HG02970 (cell line): ENCODE data around the gene CELF2.
A peak's percentile ranks its signal among the peaks of the same experiment; 100 is the strongest.
"Not testable (repeated sequence)": the region's sequence is repeated elsewhere in the genome, so short reads cannot be mapped to it uniquely, and the experiment has no call there.

Experiments used
- ATAC-seq: cut with Tn5 transposase; IDR thresholded peaks from one replicate; pipeline ENCODE4 v1.9.1; 2021; ENCODE audit warnings: mild to moderate bottlenecking, moderate library complexity, moderate number of reproducible peaks; ENCODE audit not compliant: unreplicated experiment, low FRiP score

CELF2 gene

DNA sequence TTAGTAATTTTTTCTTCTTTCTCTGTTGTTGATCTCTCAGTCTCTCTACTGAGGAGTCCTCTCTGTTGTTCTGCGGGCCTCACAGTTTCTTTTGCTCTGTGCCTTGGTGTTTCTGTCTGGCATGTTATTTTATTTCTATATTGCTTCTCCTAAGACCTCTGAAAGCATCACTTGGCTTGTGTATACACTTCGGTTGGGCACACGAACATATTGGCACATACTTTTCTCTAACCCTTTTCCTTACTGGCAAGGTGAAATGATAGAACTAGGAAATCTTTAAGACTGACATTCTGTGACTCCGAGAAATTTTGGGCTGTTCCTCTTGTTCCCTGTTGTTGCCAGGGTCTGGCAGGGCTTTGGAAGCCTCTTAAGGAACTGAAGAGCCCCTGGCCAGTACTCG, 148.9 kb downstream of the CELF2 start:
- no peak for ATAC-seq

DNA sequence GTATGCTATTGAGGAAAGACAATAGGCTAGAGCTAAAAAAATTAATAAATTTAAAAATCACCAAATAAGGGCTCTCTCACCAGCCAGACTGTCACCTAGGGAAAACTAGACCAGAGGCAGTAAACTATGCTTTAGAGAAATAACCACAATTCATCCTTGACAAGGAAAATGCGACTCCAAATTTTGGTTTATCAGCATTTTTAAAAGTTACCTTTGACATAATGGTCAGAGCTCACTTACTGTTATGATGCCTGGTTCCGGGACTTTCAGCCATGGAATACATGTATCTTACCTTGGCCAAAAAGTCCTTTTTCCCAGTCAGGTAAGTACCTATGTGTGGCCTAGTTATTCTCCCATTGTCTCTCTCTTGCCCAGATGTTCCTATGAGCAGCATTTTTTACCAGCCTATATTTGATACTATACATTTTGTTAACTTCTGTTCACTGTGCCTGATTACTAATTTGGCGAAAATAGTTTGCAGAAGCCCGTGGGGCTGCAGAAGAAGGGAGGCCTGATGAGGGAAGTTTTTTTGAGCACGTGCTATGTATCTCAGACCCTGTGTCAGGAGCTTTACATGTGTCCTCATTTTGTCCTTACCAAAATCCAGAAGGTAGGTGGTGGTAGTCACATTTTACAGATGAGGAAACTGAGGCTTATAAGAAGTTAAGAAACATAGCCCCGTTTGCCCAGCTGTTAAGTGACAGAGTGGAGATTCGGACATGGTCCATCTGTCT, 149.7 kb downstream of the CELF2 start:
- ATAC-seq: no peak

DNA sequence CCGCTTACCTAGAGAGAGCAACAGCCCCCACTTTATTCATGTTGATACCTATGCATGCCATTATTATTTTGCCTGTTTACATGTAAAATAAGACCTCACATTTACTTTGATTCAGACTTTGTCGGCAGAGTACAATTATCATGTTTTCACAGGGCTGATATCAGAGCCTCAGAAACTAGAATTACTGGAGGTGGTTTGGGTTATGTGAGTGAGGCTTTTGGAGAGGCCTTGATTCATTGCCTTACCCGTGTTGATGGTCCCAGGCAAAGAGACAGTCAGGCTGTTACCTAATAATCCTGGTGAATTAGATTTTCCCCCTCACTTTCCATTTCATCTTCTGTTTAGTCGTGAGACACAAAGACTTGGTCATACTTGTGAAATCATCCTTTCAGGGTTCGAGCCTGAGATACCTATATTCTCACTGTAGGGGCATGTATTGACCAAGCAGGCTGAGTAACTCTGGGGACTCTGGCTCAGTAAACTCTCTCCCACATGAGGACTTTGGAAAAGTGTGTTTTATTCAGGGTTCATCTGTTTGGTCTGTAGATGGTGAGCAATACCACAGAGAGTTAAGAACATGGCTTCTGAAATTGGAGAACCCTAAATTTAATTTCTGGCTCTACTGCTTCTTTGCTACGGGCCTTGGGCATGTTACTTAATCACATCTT, 150.9 kb downstream of the CELF2 start:
- ATAC-seq: no peak

DNA sequence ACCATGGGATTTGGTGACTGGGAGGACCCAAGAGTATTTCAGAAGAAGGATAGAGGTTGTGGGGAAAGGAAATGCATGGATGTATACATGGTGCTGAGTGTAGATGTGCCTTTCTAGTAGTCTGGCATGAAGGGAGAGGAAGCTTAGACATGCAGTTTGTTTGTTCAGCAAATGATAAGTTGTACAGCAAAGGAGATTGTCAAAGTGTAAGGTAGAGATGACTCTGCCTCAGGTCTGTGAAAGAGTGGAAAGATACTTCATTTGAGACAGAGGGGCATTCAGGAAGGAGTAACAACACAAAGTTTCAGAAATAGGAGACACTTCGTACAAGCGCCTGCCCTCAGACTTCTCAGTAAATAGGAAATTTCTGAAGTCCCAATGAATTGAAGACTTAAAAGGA, 152.3 kb downstream of the CELF2 start:
- no peak for ATAC-seq

DNA sequence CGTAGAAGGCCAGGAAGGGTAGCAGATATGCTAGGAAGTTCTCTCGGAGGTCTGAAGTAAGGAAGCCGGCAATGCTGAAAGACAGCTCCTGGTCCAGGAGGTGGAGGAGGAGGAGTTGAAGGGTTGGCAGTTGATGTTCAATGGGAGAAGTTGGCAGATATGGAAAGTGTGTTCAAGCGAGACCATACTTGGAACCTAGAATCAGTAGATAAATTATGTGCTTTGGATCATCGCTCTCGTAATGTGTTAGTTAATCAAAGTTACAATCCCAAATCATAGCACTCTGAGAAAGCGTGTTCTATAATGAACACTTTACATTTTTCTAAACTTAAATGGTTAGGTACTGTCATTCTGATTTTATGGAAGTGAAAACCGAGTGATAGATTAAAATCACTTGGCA, 152.9 kb downstream of the CELF2 start:
- no peak for ATAC-seq

DNA sequence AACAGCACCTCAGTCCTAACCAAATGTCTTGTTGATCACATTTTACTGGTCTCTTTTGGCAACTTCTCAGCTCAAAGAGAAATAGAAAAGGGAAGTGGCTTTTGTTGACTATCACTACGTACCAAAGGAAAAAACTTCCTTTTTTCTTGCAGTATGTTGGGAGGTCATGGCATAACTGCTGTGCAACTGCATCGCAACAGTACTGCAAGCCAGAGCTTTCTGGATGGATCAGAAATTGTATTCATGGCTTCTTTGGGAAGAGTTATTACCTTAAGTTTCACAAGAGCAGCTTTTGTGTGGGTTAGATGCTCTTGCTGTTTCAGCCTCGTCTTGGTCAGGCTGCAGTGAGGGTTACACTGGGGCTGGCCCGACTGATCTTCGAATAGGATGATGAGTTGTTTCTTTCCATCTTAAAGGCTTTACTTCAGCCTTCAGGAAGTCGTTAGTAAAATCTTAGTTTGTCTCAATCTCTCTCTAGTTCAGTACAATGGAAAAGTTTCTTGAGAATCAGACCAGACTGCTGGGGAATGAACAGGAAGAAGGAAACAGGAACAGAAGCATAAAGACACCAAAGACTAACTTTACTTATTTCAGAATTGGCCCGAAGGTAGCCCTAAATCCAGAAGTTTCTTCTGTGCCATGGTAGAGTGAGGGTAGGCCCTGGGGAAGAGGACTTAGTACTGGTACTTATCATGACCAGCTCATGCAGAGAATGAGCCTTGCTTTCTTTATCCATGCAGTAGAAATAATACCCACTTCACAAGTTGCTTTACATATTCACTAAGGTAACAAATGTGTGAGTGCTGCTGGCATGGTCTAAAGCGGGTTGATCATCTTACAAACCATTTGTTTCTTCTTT, 153.6 kb downstream of the CELF2 start:
- ATAC-seq: no peak

DNA sequence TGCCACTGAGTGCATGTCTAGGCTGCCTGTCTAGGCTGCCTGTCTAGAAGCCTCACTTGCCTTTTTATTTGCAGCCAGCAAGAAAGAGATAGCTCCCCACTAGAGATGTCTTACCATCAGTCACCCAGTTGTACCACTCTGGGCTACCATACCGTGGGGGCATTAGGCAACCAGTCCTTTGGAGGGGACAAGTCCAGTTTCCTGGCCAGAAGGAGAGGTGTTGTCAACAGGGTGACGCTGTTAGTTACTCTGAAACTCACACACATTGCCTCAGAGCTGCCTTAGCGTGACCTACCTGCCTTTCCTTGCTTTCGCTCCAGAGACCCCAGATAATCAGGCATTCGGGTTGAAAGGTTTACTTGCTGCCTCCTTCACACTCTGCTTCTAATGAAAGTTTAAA, 155.4 kb downstream of the CELF2 start:
- ATAC-seq: no peak

DNA sequence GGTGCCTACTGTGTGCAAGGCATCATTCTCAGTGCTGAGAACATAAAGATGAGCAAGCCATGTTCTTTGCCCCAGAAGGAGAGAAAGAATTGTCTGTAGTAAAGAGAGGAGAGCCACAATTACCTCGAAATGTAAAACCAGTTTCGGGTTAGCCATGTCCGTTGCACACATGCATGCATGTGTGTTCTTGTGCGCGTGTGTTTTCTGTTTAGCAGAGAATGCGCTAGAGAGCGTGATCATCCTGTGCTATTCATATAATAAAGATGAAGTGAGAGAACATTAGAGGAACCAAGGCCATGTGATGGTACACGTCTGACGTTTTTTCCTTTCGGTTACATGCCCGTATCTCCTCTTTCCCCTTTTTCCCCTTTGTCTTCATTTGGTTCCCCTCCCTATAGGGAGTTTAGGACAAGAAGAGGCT, 158.2 kb downstream of the CELF2 start:
- peak; percentile 38 for ATAC-seq

DNA sequence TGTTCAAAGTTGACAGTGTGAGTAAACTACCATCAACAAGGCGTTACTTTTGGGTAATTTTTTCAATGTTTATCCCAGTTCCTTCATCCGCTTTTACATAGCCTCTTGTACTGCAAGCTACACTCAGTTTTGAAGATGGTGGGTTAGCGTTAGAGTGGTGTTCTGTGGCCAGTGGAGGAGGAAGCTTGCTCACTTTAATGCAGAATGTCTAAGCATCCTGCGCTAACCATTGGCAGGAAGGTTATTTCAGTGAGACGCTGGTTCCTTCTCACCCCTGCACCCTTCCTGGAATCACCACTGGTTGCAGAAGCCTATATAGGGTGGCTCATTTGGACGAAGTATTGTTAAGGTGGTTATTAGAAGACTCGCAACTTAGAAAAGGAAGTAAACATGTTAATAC, 159.1 kb downstream of the CELF2 start:
- no peak for ATAC-seq

DNA sequence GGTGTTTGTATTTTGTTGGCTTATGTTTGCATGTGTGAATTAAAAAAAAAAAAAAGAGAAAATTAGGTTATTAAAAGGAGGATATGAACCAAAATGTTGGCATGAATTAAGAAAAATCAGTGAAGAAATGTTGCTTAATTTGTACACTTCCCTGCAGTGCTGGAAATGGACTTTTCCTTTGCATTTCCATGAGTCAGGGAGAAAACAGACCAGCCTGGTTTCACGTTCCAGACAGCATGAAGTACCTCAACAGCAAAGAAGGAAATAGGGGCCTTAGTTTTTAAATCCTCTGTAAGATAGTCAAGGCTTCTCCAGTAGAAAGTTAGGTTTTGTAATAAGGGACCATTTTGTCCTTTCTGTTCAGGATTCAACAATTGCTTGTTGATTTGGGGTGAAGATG, 159.7 kb downstream of the CELF2 start:
- no peak for ATAC-seq

DNA sequence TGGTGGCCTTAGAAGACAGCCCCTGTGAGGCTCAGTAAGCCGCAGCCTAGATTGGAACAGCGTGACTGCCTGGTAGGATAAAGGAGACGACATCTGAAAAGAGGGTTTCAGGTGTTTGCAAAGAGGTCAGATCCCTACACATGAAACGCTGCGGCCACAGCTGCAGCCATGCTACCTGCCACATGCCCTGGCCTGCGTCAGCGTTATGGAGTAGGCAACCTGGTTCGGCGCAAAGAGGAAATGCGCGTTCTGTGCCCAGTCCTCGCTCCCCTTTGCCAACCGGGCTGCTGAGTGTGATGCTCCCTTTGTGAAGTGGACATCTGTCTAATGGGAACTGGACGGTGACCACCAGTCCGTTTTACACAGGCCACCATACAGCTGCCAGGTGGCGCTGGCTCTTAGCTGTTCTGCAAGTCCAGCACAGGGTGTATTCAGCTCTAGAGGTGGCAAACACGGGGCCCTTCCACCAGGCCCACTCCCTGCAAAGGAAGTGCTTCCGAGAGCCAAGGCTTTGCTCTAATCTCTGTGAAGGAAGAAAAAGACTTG, 160.3 kb downstream of the CELF2 start:
- peak; percentile 12 for ATAC-seq

DNA sequence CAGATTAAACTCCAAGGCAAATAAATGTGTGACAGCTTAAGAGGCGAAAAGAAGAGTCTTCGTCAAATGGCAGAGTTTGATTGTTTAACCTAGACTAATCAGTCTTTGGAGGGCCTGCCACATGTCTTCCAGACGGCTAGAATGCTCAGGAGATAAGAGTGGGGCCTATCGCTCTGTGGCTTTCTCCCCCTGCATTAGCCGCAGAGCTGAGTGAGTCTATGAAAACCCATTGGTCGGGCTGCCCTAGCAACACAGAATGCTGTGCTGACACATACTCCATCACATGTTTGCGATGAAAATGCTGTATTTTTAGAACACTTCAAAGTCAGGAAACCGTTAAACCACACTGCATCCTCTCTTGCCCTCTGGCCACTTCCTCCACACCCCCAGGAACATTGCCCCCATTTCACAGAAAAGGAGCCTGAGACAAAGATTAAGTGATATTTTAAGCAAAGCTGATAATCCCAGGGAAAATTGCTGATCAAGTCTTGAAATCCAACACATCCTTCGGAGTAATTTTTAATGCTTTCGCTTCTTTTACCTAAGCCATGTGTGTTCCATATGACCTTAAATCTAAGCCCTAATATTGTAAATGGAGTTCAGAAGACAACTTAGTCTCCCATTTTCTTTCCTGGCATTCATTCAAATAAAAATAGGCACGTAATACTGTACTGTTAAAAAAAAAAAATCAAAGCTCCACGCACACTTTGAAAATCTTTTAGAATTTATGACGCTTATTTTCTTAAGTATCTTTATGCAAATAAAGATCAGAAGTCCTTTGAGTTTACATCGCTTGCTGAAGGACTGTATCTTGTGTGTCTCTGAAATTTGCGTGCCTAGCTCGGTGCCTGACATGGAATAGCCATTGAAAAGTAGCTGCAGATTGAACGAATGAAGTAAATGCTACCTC, 161.2 kb downstream of the CELF2 start:
- ATAC-seq: peak; percentile 88

DNA sequence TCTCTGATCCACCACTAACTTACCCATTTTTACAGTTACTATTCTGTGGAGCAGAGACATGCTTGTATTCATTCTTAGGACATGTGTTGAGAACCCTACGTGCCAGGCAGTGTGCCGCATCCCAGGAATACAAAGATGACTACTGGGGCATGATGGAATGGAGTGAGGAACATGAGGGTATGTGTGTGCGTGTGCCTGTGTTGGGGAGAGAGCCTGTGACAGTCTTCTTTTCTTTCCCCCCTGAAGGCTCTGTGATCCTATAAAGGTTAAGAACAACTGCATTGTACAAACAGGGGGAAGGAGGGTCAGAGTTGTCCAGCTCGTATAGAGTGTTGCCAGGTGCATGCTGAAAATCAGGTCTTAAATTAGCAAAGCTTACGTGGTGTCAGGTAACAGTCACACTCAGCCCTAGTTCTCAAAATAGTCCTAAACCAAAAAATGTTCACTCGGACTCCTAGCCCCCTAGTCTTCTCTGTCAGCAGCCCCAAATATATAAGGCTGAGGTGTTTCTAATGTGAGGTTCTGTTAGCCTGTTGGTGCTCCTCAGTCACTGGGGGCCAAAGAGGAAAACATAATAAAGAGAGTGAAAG, 161.9 kb downstream of the CELF2 start:
- ATAC-seq: no peak

DNA sequence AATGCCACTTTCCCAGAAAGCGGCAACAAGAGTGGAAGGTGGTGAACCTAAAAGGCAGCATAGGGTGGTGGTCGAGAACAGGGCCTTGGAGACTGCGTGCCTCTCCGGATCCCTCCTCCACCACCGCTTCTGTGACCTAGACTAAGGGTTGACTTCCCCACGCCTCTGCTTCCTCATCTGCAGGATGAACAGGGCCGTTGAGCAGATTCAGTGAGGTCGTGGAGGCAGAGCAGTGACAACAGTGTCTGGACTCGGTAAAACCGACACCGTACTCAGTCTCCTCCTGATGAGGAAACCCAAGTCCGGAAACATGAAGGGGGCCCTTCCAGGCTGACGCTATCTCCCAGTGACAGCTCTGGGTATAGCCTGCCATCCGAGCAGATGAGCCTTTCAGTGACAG, 162.6 kb downstream of the CELF2 start:
- ATAC-seq: no peak

DNA sequence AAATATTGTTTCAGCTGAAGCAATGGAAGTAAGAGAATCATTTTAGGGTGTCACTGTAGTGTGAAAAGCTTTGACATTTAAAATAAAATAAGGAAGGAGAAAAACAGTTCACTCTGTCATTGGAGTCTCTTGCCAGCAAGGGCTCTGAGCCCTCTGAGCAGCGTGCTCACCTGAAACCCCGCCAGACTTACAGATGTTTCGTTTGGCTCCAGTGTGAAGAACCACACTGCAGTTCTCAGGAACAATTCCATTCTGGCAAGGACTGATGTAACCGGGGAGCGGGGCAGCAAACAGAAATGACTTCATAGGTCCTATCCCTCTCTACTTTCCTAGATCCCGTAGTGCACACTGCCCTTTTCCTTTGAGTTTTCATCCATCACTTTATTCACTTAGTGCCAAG, 164.3 kb downstream of the CELF2 start:
- no peak for ATAC-seq

DNA sequence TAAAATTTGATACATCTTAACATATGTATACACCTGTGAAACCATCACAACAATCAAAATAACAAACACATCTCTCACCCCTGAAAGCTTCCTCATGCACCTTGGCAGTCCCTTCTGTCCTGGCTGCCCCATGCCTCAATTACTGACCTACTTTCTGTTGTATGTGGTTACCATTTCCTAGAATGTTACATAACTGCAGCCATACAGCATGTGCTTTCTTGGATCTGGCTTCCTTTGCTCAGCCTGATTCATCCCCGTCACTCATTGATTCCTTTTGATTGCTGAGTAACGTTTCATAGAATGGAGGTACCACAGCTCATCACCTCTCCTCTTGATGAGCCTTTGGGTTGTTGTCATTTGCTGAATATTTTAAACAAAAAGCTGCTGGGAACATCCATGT, 165.3 kb downstream of the CELF2 start:
- ATAC-seq: no peak

DNA sequence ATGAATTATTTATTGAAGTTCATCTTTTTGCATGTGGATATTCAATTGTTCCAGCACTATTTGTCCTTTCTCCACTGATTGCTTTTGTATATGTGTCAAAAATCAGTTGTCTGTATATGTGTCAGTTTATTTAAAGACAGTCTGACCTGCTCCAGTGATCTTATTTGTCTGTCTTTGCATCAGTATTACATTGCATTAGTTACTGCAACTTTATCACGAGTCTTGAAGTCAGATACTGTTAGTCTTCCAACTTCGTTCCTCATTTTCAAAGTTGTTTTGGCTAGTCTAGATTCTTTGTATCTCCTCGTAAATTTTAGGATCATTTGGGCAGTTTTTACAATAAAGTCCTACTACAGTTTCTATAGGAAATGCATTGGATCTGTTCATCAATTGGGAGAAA, 166.4 kb downstream of the CELF2 start:
- no peak for ATAC-seq

DNA sequence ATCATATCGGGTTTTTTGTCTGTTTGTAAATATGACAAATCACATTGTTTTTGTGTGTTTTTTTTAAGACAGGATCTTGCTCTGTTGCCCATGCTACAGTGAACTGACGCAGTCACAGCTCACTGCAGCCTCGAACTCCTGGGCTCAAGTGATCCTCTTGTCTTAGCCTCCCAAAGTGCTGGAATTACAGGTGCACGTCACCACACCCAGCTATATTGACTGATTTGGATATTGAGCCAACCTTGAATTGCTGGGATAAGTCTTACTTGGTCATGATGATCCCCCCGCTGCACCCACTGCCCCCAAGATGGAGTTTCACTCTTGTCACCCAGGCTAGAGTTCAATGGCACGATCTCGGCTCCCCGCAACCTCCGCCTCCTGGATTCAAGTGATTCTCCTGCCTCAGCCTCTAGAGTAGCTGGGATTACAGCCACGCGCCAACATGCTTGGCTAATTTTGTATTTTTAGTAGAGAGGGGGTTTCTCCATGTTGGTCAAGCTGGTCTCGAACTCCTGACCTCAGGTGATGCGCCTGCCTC, 167.5 kb downstream of the CELF2 start:
- not testable (repeated sequence) for ATAC-seq

DNA sequence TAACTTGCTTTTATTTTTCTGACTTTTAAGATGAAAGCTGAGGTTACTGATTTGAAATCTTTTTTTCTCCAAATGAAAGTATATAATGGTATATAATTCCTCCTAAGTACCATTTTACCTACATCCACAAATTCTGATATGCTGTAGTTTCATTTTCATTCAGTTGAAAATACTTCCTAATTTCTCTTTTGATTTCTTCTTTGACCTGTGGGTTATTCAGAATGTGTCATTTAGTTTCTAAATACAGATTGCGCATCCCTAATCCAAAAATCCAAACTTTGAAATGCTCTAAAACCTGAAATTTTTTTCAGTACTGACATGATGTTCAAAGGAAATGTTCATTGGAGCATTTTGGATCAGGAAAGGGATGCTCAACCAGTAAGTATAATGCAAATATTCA, 168.7 kb downstream of the CELF2 start:
- ATAC-seq: no peak
